ENCODE results near the gene CDH11.

CDH11 gene, protein sequence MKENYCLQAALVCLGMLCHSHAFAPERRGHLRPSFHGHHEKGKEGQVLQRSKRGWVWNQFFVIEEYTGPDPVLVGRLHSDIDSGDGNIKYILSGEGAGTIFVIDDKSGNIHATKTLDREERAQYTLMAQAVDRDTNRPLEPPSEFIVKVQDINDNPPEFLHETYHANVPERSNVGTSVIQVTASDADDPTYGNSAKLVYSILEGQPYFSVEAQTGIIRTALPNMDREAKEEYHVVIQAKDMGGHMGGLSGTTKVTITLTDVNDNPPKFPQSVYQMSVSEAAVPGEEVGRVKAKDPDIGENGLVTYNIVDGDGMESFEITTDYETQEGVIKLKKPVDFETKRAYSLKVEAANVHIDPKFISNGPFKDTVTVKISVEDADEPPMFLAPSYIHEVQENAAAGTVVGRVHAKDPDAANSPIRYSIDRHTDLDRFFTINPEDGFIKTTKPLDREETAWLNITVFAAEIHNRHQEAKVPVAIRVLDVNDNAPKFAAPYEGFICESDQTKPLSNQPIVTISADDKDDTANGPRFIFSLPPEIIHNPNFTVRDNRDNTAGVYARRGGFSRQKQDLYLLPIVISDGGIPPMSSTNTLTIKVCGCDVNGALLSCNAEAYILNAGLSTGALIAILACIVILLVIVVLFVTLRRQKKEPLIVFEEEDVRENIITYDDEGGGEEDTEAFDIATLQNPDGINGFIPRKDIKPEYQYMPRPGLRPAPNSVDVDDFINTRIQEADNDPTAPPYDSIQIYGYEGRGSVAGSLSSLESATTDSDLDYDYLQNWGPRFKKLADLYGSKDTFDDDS

DNA sequence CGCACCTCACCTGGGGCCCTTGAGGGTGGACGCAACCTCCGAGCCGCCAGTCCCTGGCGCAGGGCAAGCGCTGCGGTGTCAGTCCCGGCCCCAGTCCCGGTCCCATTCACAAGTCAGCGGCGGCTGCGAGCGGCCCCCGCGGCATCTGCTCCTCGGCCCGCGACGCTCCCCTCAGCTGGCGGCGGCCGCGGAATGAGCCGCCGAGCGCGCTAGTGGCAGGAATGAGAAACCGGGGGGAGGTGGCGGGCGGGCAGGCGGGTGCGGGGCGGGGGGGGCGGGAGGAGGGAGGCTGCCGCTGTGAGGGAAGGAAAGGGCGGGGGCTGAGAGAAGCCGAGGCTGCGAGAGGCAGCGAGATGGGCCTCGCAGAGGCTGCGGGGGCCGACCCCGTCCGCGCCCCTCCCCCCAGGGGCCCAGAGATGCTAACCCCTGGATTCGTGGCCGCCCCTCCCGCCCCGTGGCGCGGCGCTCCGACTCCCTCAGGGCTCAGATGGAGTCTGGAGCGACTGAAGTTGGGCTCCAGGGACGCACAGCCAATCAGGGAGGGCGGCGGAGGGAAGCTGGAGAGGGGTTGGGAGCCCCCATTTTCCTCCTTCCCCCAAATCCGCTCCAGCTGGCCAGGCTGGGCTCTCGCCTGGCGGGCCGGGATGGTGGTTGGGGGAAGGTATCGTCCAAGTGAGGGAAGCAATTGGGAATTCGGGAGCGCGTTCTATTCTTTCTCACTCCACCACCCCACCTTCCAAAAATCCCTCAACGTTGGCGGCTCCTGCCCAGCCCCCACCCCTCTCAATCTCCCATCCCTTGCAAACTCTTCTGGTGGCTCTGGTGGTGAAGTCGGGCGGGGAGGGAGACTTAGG is at the start of gene CDH11:
CDH11 (minus strand) TSS at position 194 of the 854 bp plus-strand sequence. CDS start 117,194 bp downstream, outside the sequence.
- peak; percentile 90 for DNase-seq (ENCODE audit: low read depth, low spot score)

- peak; percentile 16 for DNase-seq (ENCODE audit: low read depth, low spot score)
These were observed 32.5 kb upstream of the CDH11 start for GRCh38 chr16:65154321-65154720.

GRCh38 chr16:65153365-65154105 is 31.7 kb upstream of the CDH11 start:
- DNase-seq (ENCODE audit: low read depth, low spot score): no peak

DNA sequence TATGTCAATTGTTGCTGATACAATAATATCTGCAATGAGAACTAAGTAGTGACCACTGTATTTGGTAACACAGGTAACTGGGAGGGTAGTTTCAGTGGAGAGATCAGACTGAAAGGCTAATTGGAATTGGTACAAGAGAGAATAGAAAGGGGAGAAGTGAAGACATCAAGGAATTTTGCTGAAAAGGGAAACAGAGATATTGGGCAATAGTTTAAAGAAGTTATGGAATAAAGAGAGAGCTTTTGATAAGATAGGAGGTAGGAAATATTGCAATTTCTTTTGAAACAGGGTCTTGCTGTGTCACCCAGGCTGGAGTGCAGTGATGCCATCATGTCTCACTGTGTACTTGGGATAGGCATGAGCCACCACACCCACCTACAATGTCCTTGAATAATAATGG is 26.9 kb upstream of the CDH11 start:
- DNase-seq (ENCODE audit: low read depth, low spot score): no peak

GRCh38 chr16:65142276-65142675 is 20.4 kb upstream of the CDH11 start:
- DNase-seq (ENCODE audit: low read depth, low spot score): no peak

GRCh38 chr16:65136681-65137080 is 14.8 kb upstream of the CDH11 start:
- no peak for DNase-seq (ENCODE audit: low read depth, low spot score)

DNA sequence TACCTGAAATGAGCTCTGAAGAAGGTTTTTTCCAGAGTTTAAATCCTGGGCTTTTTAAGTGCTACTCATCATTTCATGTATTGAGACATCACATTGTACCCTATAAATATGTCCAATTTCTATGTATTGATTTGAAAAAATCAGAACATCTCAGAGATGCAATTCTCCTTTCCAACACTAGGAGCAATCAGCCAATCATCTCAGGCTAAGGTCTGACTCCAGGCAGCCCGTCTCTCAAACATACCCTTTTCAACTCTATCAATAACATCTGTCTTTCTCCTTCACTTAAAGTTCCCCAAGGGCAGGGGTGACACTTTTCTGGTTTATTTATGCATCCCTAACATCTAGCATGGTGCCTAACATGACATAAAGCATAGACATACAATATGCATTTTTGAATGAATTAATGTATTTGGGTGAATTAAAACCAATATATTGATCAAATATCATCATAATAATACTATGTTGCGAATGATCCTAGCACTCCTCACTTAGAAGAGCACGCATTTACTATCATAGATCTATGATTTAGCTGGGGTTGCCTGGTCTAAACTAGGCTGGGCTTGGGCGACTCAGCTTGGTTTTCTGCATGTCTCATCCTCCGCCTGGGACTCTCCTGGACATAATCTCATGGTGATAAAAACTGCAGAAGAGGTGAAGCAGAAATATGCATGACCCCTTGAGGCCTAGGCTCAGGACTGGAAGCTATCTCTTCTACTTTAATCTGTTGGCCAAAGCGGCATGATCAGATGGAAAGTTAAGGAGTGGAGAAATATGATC is 5.2 kb upstream of the CDH11 start:
- DNase-seq (ENCODE audit: low read depth, low spot score): no peak

DNA sequence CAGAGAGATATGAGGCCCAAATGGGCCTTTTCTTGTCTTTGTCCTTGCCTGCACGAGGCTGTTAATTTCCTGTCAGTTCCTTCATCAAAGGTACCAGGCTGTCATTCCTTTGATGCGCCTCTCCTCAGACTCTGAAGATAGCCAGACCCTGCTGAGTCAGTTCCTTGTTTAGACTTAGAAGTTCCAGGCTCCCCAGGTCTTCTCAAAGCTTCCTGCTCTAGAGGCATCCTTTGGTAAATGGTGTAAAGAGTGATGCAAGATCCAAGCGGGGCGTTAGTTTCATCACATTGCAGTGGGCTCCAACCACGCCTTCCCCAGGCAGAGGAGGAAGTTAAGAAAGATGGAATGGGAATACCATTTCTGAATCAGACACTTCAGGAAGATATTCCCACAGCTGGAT is 4.0 kb upstream of the CDH11 start:
- DNase-seq (ENCODE audit: low read depth, low spot score): no peak

DNA sequence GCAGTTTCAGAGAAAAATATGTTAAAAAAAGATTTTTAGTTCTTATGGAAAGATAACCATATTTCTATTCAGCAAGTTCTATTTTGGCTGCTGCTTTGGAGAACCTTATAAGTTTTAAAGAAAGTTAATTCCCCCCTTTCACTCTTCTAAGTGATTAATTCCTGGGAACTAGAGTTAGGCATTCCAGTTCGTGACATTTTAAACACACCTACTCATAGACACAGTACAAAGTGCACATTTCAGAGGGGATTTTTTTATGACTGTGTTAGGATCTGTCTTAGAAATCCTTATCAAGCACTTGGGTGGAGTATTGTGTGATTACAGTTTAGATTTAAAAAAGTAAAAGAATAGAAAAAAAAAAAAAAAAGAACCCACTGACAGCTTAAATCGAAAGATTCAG is 3.5 kb upstream of the CDH11 start:
- DNase-seq (ENCODE audit: low read depth, low spot score): no peak

DNA sequence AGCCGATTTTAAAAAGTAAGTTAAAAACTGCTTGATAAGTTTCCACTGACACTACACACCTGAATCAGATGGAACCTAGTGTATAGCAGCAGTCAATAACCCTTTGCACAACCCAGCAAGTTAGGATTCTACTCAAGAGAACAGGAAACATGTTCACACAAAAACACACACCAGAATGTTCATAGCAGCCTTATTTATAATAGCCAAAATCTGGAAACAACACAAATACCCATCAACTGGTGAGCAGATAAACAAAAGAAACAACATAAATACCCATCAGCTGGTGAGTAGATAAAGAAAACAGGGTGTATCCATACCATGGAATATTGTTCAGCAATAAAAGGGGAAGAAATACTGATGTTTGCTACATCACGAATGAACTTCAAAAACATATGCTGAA is 2.7 kb upstream of the CDH11 start:
- no peak for DNase-seq (ENCODE audit: low read depth, low spot score)

DNA sequence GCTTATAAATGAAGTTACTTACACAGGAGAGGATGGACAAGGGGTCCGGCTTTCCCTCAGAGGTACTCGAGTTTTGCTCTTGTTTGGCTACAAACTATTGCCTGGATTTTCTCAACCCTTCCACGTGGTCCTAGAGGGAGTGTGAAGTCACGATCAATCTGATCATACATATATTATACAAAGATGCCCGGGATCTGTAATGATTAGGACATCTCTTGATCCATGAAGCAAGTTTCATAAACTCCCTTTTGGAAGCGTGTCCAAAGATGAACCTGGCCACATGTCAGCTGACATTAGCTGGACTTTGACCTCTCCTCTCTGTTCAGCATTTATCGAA is 2.3 kb upstream of the CDH11 start:
- DNase-seq (ENCODE audit: low read depth, low spot score): no peak

DNA sequence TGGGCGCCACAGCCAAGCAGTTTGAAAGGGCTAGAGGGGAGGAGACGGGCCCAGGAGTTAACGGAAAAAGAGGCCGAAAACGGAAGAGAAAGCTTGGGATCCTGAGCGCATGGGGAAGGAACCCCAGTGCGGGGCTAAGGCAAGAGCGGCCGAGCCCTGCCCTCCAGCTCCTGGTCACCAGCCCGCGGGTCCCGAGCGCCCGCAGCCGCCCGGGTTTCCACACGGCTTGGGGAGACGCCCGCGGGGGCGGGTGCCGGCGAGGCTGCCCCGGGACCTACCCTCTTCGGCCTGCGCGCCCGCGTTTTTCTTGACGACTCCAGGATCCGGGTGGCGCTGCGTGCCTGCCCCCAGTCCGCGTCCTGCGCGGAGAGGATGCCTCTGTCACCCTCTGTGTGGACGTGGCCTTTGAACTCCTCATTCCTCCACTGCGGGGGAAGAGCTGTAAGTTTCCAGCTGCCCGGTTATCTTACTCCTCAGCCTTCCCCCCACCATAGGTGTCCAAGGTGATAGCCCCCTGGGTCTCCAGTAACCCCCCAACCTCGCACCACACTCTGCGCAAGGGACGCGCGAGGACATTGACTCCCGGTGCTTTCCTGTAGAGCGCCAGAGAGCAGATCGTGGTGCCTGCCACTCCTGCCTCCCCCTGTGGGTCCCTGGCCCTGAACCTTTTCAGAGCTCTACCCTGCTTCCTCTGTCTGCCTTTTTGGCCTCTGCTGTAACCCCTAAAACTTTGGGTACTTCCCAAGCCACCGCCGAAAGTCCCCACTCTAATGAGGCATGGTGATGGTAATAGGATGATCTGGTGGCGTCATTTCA is 1.7 kb upstream of the CDH11 start:
- DNase-seq (ENCODE audit: low read depth, low spot score): peak; percentile 18

- DNase-seq (ENCODE audit: low read depth, low spot score): peak; percentile 73
These were observed 997 bp upstream of the CDH11 start for GRCh38 chr16:65122724-65123395.

DNA sequence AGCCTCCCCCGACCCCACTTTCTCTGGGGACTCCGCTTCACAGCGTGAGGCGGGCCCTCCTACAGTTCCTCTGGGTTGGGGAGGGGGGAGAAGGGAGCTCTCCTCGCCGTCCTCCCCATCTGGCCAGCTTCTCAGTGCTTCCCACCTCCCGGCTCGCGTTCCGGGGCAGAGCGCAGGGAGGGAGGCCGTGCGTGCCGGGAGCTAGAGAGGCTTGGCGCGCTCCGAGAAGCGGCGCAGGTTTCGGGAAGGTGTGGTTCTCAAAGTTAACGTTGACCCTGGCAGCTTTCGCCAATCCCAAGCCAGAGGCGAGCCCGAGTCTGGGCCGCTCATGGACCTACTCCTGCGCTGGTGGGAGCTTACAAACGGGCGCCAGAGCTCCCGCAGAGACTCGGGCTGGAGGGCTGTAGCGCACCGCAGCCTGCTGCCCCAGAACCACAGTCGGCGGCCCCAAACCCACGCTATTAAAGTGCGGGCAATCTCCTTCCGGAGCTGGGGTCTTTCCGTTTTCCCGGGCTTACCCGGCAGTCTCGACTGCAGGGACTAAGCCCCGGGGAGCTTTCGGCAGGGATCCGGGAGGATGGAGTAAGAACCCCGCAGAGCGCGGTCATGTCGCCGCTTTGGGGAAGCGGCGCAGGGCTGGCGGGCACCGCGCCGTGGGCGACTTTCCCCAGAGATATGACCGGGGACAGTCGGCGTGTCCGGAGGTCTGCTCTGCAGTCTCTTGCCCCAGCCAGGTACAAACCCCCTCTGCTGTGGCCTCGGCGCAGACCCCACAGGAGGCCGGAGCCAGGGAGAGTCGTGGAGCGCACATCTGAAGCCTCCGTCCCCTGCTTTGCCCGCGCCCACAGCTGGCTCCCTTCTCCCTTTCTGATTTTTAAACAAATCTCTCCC is 787 bp downstream of the CDH11 start:
- peak; percentile 64 for DNase-seq (ENCODE audit: low read depth, low spot score)

DNA sequence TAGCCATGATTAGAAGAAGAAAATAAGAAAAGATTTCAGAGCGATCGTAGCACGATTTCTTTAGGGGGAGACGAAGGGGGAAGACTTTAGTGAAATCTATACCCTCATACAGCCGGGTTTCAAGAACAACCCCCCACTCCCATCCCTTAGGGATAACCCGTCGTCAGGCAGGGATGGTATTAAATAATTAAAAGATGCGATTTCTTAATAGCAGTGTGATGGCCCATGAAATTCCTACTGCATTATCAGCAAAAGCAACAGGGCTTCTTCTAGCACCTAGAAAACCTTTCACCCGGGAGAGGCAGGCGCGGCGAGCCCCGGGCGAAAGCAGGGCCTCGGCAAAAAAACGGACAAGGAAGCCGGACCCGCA is 1.4 kb downstream of the CDH11 start:
- DNase-seq (ENCODE audit: low read depth, low spot score): no peak

GRCh38 chr16:65119901-65120401 is 1.9 kb downstream of the CDH11 start:
- DNase-seq (ENCODE audit: low read depth, low spot score): peak; percentile 70

DNA sequence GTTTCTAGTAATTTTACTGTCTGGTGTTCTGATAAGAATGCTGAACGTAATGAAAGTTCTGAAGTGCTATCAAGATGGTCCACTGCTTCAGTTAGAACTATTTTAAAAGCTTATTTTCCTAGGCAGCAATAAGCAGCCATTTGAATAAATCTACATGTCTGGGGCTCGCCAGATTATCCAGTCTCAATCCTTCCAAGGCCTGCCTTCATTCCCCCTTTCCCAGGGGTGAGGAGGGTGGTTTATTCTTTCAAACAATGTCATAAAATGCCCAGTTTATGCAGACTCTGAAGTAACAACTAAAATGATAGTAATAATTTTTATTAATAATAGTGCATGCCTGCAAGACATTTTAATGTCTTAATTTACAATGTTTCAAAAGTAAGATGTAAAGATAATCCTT is 2.4 kb downstream of the CDH11 start:
- DNase-seq (ENCODE audit: low read depth, low spot score): no peak

DNA sequence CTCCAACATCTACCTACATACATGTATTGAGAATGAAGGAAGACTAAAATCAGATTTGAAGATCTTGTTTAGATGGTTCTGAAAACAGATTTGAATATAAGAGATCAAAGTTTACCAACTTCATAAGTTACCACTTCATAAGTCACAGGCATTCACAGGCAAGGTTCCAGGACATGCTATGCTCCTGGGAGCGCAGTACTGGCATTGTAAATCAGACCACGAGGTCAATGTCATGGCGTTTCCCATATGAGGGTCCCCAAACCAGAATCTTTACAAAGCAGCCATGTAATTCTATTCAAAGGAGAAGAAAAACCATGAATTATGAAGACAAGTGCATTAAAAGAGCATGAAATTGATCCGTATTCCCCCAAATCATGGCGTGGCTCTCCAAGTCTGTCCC is 3.0 kb downstream of the CDH11 start:
- DNase-seq (ENCODE audit: low read depth, low spot score): no peak

Data from astrocyte of the hippocampus (primary cell).